GM21390 (cell line): ENCODE data around the gene UBE2D2.
A peak's percentile ranks its signal among the peaks of the same experiment; 100 is the strongest.

Experiments used
- ATAC-seq: cut with Tn5 transposase; IDR thresholded peaks from one replicate; pipeline ENCODE4 v1.9.1; 2021; ENCODE audit not compliant: unreplicated experiment

UBE2D2 gene

GRCh38 chr5:139634541-139634940, 73.4 kb downstream of the UBE2D2 start:
- ATAC-seq, result no peak

- ATAC-seq, result no peak
Observed at GRCh38 chr5:139635191-139635590, 74.1 kb downstream of the UBE2D2 start.

- no peak for ATAC-seq
Observed at GRCh38 chr5:139635606-139636206, 74.6 kb downstream of the UBE2D2 start.

- ATAC-seq, result peak; percentile 76
Observed at GRCh38 chr5:139636207-139636792, 75.2 kb downstream of the UBE2D2 start.

GRCh38 chr5:139636975-139637408, 75.9 kb downstream of the UBE2D2 start:
- no peak for ATAC-seq

GRCh38 chr5:139637438-139638089, 76.4 kb downstream of the UBE2D2 start:
- peak; percentile 25 for ATAC-seq

- no peak for ATAC-seq
Observed at GRCh38 chr5:139638090-139638735, 77.1 kb downstream of the UBE2D2 start.

GRCh38 chr5:139638736-139639618, 77.8 kb downstream of the UBE2D2 start:
- ATAC-seq, result no peak

GRCh38 chr5:139639619-139640380, 78.7 kb downstream of the UBE2D2 start:
- no peak for ATAC-seq

GRCh38 chr5:139640421-139641115, 79.4 kb downstream of the UBE2D2 start:
- no peak for ATAC-seq

- no peak for ATAC-seq
Observed at GRCh38 chr5:139641116-139642080, 80.3 kb downstream of the UBE2D2 start.

GRCh38 chr5:139642213-139642612, 81.1 kb downstream of the UBE2D2 start:
- ATAC-seq, result no peak

GRCh38 chr5:139642891-139643871, 82.0 kb downstream of the UBE2D2 start:
- no peak for ATAC-seq

GRCh38 chr5:139644001-139644456, 82.9 kb downstream of the UBE2D2 start:
- no peak for ATAC-seq

GRCh38 chr5:139644646-139645429, 83.7 kb downstream of the UBE2D2 start:
- no peak for ATAC-seq

- ATAC-seq, result no peak
Observed at GRCh38 chr5:139645430-139645871, 84.3 kb downstream of the UBE2D2 start.
